GM11168 (cell line): ENCODE results near the gene GCNT2.
"Not testable (repeated sequence)": the region's sequence is repeated elsewhere in the genome, so short reads cannot be mapped to it uniquely, and the experiment has no call there.

Experiments used
- in situ Hi-C: fragments of 300-500 bp; cut with MboI; formaldehyde crosslinking; loops from one replicate; pipeline ENCODE4 v1.12.0; 2022; ENCODE audit warnings: low sequenced_read_pairs; ENCODE audit not compliant: unreplicated experiment

Gene GCNT2

GRCh38 chr6:10595731-10596664 lies 74.8 kb downstream of the GCNT2 start:
- in situ Hi-C loops: no loop called here

DNA sequence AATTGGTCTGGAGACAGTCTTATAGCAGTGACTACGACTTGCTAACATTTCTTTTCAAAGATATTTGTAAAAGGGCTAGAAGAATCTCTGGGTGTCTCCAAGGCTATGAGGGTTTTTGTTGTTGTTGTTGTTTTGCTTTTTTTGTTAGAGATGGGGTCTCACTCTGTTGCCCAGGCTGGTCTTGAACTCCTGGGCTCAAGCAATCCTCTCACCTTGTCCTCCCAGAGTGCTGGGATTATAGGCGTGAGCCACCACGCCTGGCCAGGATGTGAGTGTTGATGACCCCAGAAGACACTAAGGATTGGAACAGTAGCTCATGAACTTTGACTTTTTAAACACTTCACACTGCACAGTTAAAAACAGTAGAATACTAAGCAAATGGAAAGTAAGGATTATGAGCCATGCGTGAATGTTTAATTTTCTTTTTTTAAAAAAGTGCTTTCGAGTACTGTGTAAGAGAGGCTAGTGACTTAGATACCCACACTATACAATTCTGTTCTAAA lies 76.4 kb downstream of the GCNT2 start:
- in situ Hi-C loops: no loop called here

- in situ Hi-C loops: no loop called here
Measured at GRCh38 chr6:10598084-10598960, 77.2 kb downstream of the GCNT2 start.

GRCh38 chr6:10599046-10599445 lies 77.9 kb downstream of the GCNT2 start:
- in situ Hi-C loops: no loop called here

GRCh38 chr6:10600681-10601080 lies 79.5 kb downstream of the GCNT2 start:
- in situ Hi-C loops: not testable (repeated sequence)

- in situ Hi-C loops: no loop called here
Measured at GRCh38 chr6:10603219-10603618, 82.1 kb downstream of the GCNT2 start.

DNA sequence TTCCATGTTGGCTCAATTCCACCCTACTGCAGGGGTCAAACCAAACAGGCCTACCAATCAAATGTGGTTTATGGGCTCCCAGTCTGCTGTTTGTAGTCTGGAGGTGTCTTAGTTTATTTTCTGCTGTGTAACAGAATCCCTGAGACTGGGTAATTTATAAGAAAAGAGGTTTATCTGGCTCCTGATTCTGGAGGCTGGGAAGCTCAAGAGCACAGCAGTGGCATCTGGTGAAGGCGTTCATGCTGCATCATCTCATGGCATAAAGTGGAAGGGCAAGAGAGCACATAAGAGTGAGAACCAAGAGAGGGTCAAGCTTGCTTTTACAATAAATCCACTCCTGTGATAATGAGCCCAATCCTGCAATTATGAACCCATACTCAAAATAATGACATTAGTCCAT lies 87.9 kb downstream of the GCNT2 start:
- in situ Hi-C loops: no loop called here

GRCh38 chr6:10610289-10610688 lies 89.1 kb downstream of the GCNT2 start:
- in situ Hi-C loops: no loop called here

- in situ Hi-C loops: no loop called here
Measured at GRCh38 chr6:10612161-10612560, 91.0 kb downstream of the GCNT2 start.

- in situ Hi-C loops: no loop called here
Measured at GRCh38 chr6:10613077-10613476, 91.9 kb downstream of the GCNT2 start.

GRCh38 chr6:10613723-10614122 lies 92.6 kb downstream of the GCNT2 start:
- in situ Hi-C loops: no loop called here

DNA sequence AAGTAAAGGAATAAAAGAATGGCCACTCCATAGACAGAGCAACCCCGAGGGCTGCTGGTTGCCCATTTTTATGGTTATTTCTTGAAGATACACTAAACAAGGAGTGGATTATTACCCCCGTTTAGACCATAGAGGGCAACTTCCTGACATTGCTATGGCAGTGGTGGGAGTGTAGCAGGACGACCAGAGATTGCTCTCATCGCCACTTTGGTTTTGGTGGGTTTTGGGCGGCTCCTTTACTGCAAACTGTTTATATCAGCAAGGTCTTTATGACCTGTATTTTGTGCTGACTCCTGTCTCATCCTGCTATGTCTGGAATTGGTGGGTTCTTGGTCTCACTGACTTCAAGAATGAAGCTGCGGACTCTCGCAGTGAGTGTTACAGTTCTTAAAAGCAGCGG lies 94.5 kb downstream of the GCNT2 start:
- in situ Hi-C loops: no loop called here

- in situ Hi-C loops: not testable (repeated sequence)
Measured at GRCh38 chr6:10616266-10616665, 95.1 kb downstream of the GCNT2 start.

- in situ Hi-C loops: no loop called here
Measured at GRCh38 chr6:10617008-10617696, 96.0 kb downstream of the GCNT2 start.

- in situ Hi-C loops: no loop called here
Measured at GRCh38 chr6:10618409-10618808, 97.3 kb downstream of the GCNT2 start.

- in situ Hi-C loops: no loop called here
Measured at GRCh38 chr6:10621213-10621612, 100.1 kb downstream of the GCNT2 start.

DNA sequence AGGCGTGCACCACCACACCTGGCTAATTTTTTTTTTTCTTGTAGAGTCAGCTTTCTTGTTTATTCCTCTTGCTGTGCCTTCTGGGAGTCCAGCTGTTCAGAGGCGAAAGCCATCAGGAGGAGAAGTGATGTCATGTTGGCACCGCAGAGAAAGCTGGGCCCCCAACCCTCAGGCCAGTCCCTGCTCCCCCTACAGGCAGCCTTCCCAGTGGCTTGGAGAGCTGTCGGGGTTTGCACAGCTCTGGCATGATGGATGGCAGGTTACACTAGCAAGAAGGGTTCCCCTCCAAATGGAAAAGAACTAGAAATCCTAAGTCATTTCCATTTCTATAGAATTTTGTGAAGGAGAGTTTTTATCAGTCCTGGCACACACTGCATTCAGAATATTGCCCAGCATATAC lies 100.7 kb downstream of the GCNT2 start:
- in situ Hi-C loops: no loop called here

- in situ Hi-C loops: no loop called here
Measured at GRCh38 chr6:10624836-10625235, 103.7 kb downstream of the GCNT2 start.

DNA sequence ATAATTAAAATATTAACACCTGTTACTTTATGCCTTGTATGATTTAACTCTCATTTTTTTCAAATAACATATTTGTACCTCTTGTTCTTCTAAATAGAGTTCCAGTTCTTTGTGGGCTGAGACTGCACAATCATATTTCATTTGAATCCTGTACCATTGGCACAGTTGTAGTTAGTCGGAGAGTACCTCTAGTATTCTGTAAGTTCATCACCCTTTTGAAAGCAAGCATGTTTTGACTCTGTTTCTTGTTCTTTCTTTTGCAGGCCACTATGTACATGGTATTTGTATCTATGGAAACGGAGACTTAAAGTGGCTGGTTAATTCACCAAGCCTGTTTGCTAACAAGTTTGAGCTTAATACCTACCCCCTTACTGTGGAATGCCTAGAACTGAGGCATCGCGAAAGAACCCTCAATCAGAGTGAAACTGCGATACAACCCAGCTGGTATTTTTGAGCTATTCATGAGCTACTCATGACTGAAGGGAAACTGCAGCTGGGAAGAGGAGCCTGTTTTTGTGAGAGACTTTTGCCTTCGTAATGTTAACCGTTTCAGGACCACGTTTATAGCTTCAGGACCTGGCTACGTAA lies 105.1 kb downstream of the GCNT2 start:
- in situ Hi-C loops: no loop called here

DNA sequence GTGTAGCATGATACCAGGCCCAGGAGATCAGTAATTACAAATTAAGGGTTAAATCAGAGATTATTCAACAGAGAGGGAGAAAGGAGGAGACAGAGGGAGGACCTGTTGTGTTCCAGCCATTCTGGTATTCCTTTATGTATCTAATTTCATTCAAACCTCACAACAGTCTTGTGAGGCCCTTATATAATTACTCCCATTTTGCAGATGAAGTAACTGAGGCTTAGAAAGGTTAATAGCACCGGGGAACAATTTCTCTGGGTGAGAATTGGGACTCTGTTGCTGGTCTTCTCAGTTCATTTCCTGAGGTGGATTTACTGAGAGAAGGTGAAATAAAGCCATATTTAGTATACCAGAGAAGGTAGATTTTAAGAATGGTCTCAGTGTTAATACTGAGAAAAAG lies 106.6 kb downstream of the GCNT2 start:
- in situ Hi-C loops: no loop called here
